ENCODE measurements around the gene SLC10A2.

SLC10A2 gene

DNA sequence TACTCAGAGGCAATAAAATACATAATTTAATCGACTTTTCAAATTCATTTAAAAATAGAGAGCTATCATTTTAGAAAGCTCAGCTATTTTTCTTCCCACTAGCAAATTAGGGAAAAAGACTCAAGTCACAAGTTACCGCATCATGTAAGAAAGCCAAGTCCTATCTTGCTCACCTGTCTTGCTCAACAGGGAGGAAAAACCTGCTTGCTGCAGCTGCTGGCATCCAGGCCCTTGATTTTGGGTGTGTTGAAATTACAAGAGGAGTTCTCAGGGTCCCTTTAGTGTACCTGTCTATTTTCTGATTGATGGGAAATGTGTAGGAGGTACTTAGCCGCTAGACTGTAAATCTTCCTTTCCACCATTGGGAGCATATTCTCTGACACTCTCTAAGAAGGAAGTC lies 22.2 kb downstream of the SLC10A2 start:
- DNase-seq: no peak

DNA sequence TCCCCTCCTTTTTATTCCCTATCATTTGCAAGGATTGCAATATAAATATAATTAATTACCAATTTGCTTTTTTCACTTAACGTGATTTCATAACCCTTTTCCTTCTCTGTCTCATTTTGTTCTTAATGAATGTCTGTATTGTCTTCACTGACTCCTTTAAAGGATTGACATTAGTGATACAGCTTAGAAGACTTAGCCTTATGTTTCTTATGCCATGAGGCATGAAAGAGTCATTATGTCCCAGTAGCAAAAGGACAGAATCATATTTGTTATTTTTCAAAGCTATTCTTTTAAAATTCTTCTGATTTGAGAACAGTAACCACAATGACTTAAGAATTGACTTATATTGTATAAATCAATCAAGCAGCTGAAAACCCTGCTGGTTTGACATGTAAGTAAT lies 26.2 kb downstream of the SLC10A2 start:
- DNase-seq: no peak

DNA sequence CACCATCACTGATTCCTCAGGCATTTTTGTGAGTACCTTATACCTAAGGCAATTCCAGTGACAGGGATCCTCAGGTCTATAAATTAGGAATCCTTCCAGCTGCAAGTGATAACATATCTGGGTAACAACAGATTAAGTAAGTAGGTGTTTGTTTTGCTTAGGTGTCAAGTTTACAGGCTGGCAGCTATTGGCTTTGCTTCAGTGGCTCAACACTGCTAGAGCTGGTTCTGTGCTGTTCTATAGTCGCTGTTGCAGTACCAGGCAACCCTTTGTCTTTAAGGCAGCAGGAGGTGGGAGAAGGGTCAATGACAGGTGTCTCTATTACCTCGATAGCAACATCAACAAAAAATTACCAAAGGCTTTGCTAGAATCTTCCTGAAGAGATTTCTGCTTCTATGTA lies 27.0 kb downstream of the SLC10A2 start:
- DNase-seq: no peak

GRCh38 chr13:103036268-103036667 lies 29.9 kb downstream of the SLC10A2 start:
- no peak for DNase-seq

GRCh38 chr13:103033999-103034398 lies 32.2 kb downstream of the SLC10A2 start:
- DNase-seq: no peak

DNA sequence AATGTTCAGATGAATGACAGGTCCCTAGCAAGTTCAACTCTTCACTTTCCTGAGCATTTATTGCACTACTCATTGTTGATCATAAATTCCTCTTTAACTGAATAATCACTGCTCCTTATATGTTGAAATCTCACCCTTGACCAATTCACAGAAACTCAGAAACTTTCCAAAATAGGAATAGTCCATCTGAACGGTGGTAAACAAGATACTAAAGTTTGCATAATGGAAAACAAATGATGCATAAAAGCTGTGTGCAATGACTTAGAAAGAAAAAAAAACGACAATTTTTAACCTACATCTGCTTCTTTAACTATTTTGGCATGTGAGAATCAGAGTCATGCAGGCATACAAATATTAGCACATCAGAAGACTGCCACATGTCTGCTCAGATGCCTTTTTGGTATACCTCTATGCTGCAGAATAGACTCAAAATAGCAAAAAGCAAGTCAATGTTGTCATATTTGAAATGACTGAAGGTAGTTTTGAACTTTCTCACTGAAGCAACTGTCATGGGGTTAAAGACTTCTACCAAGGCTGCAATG lies 34.8 kb downstream of the SLC10A2 start:
- no peak for DNase-seq

- no peak for DNase-seq
These were observed 35.4 kb downstream of the SLC10A2 start for GRCh38 chr13:103030776-103031175.

DNA sequence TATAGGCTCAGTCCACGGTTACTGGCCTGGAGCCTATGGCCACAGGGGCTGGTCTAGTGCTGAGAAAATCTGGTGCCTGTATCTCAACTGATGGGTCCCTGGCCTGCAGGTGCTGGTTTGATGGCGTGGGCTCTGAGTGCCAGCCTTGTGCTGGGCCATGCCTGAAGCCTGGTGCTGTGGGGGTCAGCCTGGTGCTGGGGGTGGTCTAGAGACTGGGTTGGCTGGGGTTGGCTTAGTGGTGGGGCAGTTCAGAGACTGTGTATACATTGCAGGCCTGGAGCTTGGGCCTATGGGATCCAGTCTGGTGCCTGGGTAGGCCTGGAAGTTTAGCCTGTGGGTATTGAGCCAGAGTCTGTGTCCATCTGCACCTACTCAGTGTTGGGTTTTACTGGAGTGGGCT lies 36.4 kb downstream of the SLC10A2 start:
- no peak for DNase-seq

DNA sequence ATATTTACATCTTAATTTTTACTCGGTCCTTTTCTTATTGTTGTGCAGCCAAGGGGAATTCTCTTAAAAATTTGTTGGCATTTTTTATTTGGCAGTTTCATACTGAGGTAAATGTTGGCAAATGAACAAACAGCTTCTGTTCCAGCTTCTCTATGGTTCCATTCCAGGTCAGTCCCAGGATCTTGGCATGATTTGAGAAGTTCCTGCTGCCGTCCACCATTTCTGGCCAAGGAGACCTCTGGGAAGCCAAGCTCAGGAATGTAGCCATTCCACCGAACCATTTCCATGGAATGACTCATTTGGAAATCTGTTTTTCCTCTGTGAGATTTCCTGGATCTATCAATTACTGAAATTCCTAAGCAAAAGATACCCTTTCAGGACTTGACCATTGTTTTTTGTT lies 43.9 kb downstream of the SLC10A2 start:
- no peak for DNase-seq

GRCh38 chr13:103018556-103018955 lies 47.7 kb downstream of the SLC10A2 start:
- DNase-seq: no peak

DNA sequence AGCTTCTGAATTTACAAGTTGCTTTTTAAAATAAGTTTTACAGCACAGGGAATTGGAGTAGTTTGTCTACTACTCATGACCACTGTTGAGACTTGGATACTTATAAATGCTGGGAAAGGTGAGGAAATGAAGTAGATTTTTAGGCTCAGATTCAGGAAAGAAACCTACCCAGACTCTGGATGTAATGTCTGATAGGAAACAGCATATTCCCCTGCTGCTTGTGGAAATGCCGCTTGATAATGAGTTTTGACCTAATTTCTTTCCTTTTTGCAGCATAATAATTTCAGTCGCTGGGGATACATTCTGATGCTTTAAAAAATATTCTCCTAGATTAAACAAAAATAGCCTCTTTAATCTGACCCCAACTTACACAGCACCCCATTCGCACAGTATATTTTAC lies 53.6 kb downstream of the SLC10A2 start:
- no peak for DNase-seq

- DNase-seq: no peak
These were observed 57.0 kb downstream of the SLC10A2 start for GRCh38 chr13:103009051-103009840.

DNA sequence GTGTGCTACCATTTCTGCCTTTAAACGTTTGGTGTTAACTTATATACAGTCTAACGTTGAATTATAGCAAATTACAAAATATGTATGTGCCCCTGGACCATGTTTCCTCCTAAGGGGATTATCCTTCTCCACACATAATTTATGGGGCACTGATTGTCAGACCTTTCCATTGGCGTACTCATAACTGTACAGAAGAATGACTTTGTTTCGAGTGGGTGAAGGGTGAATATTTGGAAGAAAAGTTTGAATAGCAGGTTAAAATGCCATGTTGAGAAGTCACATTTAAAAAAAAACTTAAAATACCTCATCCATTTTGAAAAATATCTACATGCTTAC lies 58.8 kb downstream of the SLC10A2 start:
- no peak for DNase-seq

DNA sequence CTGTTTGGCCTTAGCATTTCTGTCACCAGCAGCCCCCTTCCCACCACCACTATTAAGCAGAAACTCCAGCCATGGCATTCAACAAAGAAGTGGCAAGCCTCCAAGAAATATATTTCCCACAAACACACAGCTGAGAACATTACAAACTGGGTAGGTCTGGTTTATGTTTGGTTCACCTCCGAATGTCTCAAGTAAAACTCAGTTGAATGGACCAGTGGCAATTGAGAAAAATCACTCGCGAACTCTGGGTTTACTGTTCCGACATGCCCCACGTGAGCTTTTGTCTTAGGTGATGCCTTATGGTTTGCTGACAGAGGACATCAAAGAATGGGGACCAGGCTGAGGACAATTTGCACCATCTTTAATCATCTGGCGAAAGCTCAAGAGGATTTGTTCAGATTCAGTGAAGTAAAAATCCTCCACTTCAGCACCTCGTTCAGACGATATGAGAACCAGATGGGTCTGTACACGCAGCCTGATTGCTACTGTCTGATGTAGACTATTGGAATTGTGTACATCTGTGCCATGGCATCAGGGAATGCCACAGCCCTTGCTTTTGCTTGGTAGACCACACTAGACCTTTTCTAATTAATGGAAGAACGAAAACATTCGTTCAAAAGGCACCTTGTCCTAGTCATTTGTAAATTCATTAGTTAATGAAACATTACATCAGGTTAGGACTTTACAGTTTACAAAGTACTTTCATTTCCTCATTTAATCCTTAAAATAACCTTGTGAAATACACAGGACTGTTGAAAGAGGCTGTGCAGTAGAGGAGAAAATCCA lies 59.4 kb downstream of the SLC10A2 start:
- no peak for DNase-seq

GRCh38 chr13:103004661-103005345 lies 61.4 kb downstream of the SLC10A2 start:
- no peak for DNase-seq

- no peak for DNase-seq
These were observed 62.6 kb downstream of the SLC10A2 start for GRCh38 chr13:103003631-103004030.

DNA sequence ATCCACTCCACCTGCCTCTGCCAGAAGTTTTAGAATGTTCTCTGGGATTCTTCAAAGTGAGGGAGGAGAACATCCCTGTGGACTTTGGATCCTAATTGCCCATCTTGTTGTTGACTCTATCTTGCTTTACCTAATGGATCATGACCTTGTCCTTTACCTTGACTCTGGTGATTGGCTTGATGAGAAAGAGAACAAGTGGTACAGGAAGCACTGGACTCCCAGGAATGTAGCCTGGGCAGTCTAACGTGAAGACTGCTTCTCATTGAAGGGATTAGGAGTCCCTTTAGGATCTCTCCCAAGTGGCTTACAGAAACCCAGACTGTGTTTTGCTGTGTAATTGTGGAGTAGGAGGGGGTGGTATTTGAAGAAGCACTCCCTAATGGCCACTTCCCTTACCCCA lies 63.9 kb downstream of the SLC10A2 start:
- no peak for DNase-seq

GRCh38 chr13:103000157-103000556 lies 66.1 kb downstream of the SLC10A2 start:
- DNase-seq: no peak

DNA sequence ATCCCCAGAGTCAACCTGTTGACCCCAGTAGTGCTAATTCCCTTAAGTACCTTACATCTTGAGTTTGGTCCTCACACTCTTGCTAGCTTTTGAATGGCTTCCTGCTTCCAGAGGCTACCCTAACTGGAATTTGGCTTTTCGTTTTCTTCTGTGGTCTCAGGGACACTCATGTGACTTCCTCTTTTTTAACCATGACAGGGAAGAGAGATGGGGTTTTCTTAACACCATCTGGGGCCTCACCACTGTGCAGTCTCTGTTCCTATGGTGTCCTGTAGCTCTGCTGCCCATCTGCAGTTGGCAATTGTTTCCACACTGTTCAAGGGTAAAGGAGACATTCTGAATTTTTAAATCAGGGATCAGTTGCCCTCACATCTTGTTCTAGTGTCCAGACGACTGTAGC lies 66.7 kb downstream of the SLC10A2 start:
- DNase-seq: no peak

All from NCI-H510A treated with DMSO at 0.1 percent for 48 hours (cell line).